ENCODE results near the gene FOXRED1. TPM values are rescaled to one million over a fixed set of nuclear protein-coding genes. Genes with fewer than 3 reads are reported as not detected.

FOXRED1 gene
- total and polyA plus RNA-seq, 9 of the 15 experiments (the other 6 are each of a cell fraction or from before 2014, with no cell fraction given) = 14.1 to 94.4 (median 53.1) TPM

DNA sequence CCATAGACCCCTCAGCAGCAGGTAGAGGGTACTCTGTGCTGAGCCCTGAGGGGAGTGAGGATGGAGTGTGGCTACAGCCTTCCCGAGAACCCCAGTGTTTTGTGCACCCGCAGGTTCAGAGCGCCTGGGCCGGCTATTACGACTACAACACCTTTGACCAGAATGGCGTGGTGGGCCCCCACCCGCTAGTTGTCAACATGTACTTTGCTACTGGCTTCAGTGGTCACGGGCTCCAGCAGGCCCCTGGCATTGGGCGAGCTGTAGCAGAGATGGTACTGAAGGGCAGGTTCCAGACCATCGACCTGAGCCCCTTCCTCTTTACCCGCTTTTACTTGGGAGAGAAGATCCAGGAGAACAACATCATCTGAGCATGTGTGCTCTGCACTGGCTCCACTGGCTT lies 8.4 kb downstream of the FOXRED1 start (continued):
- TF ChIP-seq, protein P1, sequence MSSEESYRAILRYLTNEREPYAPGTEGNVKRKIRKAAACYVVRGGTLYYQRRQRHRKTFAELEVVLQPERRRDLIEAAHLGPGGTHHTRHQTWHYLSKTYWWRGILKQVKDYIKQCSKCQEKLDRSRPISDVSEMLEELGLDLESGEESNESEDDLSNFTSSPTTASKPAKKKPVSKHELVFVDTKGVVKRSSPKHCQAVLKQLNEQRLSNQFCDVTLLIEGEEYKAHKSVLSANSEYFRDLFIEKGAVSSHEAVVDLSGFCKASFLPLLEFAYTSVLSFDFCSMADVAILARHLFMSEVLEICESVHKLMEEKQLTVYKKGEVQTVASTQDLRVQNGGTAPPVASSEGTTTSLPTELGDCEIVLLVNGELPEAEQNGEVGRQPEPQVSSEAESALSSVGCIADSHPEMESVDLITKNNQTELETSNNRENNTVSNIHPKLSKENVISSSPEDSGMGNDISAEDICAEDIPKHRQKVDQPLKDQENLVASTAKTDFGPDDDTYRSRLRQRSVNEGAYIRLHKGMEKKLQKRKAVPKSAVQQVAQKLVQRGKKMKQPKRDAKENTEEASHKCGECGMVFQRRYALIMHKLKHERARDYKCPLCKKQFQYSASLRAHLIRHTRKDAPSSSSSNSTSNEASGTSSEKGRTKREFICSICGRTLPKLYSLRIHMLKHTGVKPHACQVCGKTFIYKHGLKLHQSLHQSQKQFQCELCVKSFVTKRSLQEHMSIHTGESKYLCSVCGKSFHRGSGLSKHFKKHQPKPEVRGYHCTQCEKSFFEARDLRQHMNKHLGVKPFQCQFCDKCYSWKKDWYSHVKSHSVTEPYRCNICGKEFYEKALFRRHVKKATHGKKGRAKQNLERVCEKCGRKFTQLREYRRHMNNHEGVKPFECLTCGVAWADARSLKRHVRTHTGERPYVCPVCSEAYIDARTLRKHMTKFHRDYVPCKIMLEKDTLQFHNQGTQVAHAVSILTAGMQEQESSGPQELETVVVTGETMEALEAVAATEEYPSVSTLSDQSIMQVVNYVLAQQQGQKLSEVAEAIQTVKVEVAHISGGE (CRISPR knock-in tag; IDR thresholded peaks at IDR 0.05) = no peak
- TF ChIP-seq RUNX1 (IDR thresholded peaks at IDR 0.05; ENCODE audit: low read depth) = no peak
- TF ChIP-seq BRD9 (IDR thresholded peaks at IDR 0.05; ENCODE audit: low read depth, partially characterized antibody) = no peak
- no peak for TF ChIP-seq BRD4 (IDR thresholded peaks at IDR 0.05)

DNA sequence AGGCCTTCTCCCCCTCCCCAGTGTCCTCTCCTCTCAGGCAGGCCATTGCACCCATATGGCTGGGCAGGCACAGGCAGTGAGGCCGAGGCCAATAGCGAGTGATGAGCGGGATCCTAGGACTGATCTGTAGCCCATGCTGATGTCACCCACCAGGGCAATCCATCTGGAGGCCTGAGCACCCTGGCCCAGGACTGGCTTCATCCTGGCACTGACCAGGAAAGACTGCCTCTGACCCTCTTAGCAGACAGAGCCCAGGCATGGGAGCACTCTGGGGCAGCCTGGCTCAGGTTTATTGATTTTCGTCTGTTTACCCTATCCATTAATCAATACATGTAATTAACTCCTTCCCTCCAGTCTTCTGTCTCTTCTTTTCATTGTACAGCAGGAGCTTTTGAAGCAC lies 8.8 kb downstream of the FOXRED1 start:
- Histone ChIP-seq H4K20me1 (replicated peaks; ENCODE audit: control insufficient read depth, insufficient read depth, low read length) (peaks cover 3% of the 10 kb centered on the region; the same call in 1 of the 2 replicates), H3K36me3 (ENCODE audit: control insufficient read depth, insufficient read depth, low read length) (peaks cover 51% of the 10 kb centered on the region), H3K27ac (ENCODE audit: extremely low read depth, low read depth, low read length) (no peak overlapping the region), H3K9me1 (ENCODE audit: control insufficient read depth, insufficient read depth, low read length) (no peaks in the 10 kb centered on the region), H3K27me3 (ENCODE audit: control insufficient read depth in 2 of 2, insufficient read depth in 2 of 2, low read length in 2 of 2) (no peaks in the 10 kb centered on the region), H2AFZ (ENCODE audit: low read depth, low read length) (no peak overlapping the region), H3K4me2 (ENCODE audit: insufficient read depth, low read length) (no peak overlapping the region), H3K4me1 (replicated peaks in 1 of 2; ENCODE audit: control insufficient read depth in 2 of 2, insufficient read depth in 2 of 2, low read length in 2 of 2) (peaks cover 8 to 11% of the 10 kb centered on the region in 2 experiments; a peak in 3 of 5 replicates), H3K79me2 (ENCODE audit: control insufficient read depth, insufficient read depth, low read length) (no peaks in the 10 kb centered on the region; the same call in 2 of the 3 replicates), H3K9ac (ENCODE audit: insufficient read depth in 1 of 2, low read depth in 2 of 2, low read length in 2 of 2) (0 out of 4 replicates have a peak overlapping the region, but pooled peaks of 1 of the 2 experiments have one; percentile 65), H3K9me3 (replicated peaks; ENCODE audit: control insufficient read depth, insufficient read depth, low read depth, low read length) (no peaks in the 10 kb centered on the region), H3K4me3 (no peak overlapping the region)
- no TSS peak for BruUV-seq (replicated peaks)
- 87% methylated on average over 4 of the region's 4 CpGs for WGBS (ENCODE audit: insufficient coverage, low coverage, missing lambda C conversion rate)
- POLR2A ChIA-PET = interaction anchor here (1.5 kb wide), 1 partner anchor 8 kb away, joined by 5 read pairs; the partner anchor contains the start of genes FOXRED1 and SRPRA
- CTCF ChIA-PET (ENCODE audit: low intra/inter-chr PET ratio) = no interaction called here
- ATAC-seq (no peak), DNase-seq (ENCODE audit: extremely low read depth in 1 of 4, low spot score in 3 of 4) (no peak), FAIRE-seq (no peak)
- in situ Hi-C loops (cut with MboI) (no loop called here), intact Hi-C loops (cut with micrococcal nuclease) (no loop called here)
- TF ChIP-seq, protein P2, sequence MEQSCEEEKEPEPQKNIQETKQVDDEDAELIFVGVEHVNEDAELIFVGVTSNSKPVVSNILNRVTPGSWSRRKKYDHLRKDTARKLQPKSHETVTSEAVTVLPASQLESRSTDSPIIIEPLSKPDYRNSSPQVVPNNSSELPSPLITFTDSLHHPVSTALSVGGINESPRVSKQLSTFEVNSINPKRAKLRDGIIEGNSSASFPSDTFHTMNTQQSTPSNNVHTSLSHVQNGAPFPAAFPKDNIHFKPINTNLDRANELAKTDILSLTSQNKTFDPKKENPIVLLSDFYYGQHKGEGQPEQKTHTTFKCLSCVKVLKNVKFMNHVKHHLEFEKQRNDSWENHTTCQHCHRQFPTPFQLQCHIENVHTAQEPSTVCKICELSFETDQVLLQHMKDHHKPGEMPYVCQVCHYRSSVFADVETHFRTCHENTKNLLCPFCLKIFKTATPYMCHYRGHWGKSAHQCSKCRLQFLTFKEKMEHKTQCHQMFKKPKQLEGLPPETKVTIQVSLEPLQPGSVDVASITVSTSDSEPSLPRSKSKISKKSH (CRISPR knock-in tag; IDR thresholded peaks at IDR 0.05) = no peak
- TF ChIP-seq, protein P3, sequence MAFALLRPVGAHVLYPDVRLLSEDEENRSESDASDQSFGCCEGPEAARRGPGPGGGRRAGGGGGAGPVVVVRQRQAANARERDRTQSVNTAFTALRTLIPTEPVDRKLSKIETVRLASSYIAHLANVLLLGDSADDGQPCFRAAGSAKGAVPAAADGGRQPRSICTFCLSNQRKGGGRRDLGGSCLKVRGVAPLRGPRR (CRISPR knock-in tag; IDR thresholded peaks at IDR 0.05) = no peak
- TF ChIP-seq, protein P4, sequence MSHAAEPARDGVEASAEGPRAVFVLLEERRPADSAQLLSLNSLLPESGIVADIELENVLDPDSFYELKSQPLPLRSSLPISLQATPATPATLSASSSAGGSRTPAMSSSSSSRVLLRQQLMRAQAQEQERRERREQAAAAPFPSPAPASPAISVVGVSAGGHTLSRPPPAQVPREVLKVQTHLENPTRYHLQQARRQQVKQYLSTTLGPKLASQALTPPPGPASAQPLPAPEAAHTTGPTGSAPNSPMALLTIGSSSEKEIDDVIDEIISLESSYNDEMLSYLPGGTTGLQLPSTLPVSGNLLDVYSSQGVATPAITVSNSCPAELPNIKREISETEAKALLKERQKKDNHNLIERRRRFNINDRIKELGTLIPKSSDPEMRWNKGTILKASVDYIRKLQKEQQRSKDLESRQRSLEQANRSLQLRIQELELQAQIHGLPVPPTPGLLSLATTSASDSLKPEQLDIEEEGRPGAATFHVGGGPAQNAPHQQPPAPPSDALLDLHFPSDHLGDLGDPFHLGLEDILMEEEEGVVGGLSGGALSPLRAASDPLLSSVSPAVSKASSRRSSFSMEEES (CRISPR knock-in tag; IDR thresholded peaks at IDR 0.05) = no peak
- TF ChIP-seq HDAC2 (IDR thresholded peaks at IDR 0.05) = no peak
- TF ChIP-seq PHF20 (IDR thresholded peaks at IDR 0.05; ENCODE audit: partially characterized antibody) = no peak
- TF ChIP-seq ZNF184 (CRISPR knock-in tag; IDR thresholded peaks at IDR 0.05) = no peak
- TF ChIP-seq, protein P5, sequence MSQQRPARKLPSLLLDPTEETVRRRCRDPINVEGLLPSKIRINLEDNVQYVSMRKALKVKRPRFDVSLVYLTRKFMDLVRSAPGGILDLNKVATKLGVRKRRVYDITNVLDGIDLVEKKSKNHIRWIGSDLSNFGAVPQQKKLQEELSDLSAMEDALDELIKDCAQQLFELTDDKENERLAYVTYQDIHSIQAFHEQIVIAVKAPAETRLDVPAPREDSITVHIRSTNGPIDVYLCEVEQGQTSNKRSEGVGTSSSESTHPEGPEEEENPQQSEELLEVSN (IDR thresholded peaks at IDR 0.05; ENCODE audit: borderline replicate concordance in 1 of 2, extremely low read depth in 1 of 2, insufficient read depth in 1 of 2, insufficient read length in 1 of 2, low read depth in 1 of 2, low read length in 1 of 2, poor library complexity in 1 of 2, severe bottlenecking in 1 of 2) = no peak
- no peak for TF ChIP-seq POLR2AphosphoS5 (IDR thresholded peaks at IDR 0.05; ENCODE audit: control insufficient read depth, insufficient read depth, low read depth, low read length)

Measured in K562 (cell line).